Astrocyte of the cerebellum (primary cell): ENCODE results near the gene TRIM28.

Experiments used
- DNase-seq: peaks from one replicate; pipeline ENCODE4 v3.0.0-alpha.2; 2011; ENCODE audit warnings: low read depth
- H3K4me3 ChIP-seq: 2 replicates; pipeline ENCODE4 v1.5.1; 2011; ENCODE audit warnings: mild to moderate bottlenecking, low read depth, low read length, moderate library complexity
- CTCF ChIP-seq: IDR thresholded peaks from 2 replicates; pipeline ENCODE4 v1.5.1; 2012; ENCODE audit warnings: low read length, low read depth, moderate library complexity, mild to moderate bottlenecking; ENCODE audit errors: missing control alignments
- in situ Hi-C: cut with HindIII; loops from 2 replicates; pipeline ENCODE4 v1.10.0; 2017; ENCODE audit warnings: low sequenced_read_pairs

Gene TRIM28

DNA sequence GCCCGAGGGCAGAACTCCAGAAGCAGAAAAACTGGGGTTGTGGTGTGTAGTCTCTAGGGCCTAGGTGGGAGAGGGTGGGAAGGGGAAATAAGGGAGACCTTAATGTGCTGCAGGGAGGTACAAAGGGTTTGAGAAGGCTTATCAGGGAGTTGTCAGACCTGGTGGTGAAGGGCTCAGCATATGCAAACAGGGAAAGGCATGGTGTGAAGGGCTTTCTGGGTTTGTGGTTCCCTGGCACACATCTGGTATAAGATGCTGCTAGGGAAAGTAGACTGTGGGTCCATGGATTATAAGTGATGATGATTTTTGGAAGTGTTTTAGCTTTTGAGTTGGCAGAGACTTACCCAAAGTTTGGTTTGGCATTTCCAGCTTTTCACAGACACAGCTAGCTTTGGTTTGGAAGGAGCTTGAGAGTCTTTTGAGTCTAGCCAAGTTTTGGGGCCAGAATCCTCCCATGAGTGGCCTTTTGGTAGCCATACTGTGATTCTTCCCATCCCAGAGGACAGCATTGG, 2.2 kb downstream of the TRIM28 start:
- H3K4me3 ChIP-seq = peak overlapping the region; percentile 77
- no peak for TF ChIP-seq CTCF
- DNase-seq = no peak
- in situ Hi-C loops = no loop called here

GRCh38 chr19:58547323-58548312, 3.8 kb downstream of the TRIM28 start:
- no peak overlapping the region for H3K4me3 ChIP-seq
- no peak for DNase-seq
- no peak for TF ChIP-seq CTCF
- in situ Hi-C loops = no loop called here

GRCh38 chr19:58548859-58549663, 5.2 kb downstream of the TRIM28 start:
- no peak overlapping the region for H3K4me3 ChIP-seq
- TF ChIP-seq CTCF = no peak
- DNase-seq = no peak
- in situ Hi-C loops = no loop called here

GRCh38 chr19:58549664-58550361, 5.9 kb downstream of the TRIM28 start:
- TF ChIP-seq CTCF = no peak
- no peak overlapping the region for H3K4me3 ChIP-seq
- DNase-seq = no peak

DNA sequence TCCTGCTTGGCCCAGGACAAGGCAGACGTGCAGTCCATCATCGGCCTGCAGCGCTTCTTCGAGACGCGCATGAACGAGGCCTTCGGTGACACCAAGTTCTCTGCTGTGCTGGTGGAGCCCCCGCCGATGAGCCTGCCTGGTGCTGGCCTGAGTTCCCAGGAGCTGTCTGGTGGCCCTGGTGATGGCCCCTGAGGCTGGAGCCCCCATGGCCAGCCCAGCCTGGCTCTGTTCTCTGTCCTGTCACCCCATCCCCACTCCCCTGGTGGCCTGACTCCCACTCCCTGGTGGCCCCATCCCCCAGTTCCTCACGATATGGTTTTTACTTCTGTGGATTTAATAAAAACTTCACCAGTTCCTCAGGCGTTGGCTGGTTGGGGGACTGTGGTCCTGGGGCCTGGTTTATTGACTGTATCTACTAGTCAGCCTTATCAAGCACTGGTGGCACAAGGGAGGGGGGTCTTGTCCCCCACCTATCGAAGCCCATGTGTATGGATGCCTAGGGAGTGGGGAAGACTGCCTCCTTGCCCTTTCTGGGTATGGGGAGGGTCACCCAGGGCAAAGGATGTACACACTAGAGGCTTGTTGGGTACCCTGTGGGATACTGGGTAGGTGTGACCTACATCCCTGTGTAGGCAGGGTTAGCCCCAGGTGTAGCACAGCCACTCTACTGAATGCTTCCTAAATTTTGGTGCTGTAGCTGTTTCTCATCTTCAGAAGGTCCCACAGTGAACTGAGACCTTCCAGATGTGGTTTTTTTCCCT, 6.7 kb downstream of the TRIM28 start:
- in situ Hi-C loops = no loop called here
- H3K4me3 ChIP-seq = no peak overlapping the region
- DNase-seq = no peak
- TF ChIP-seq CTCF = no peak

More at GRCh38 chr19:58549664-58550361, 5.9 kb downstream of the TRIM28 start:
- in situ Hi-C loops = no loop called here

DNA sequence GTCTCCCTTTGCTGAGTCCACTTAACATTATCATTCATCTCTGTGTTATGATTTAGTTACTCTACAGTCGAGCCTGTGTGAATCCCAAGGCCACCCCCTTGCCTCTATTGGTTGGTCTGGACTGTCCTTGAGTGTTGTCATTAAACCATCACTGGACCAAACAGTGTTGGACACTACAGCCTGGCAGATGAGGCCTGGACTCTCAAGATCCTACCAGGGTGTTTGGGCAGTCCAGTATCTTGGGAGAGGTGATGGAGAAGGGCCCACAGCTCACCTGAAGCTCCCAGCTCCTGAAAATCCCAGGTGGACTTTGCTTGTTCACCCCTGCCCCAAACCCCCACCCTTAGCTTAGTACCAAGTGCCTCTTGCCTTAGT, 7.2 kb downstream of the TRIM28 start:
- no peak for TF ChIP-seq CTCF
- H3K4me3 ChIP-seq = no peak overlapping the region

More for the DNA sequence above, 7.2 kb downstream of the TRIM28 start:
- in situ Hi-C loops = no loop called here
- no peak for DNase-seq
